Spleen (tissue), 11 donors: ENCODE measurements around the gene AURKAIP1. TPM values are rescaled to one million over a fixed set of nuclear protein-coding genes. Genes with fewer than 3 reads are reported as not detected.

Source experiments
- DNase-seq: peaks from one replicate; pipeline ENCODE4 v3.0.0-alpha.2; 2020
- H3K27ac ChIP-seq, 8 donors: fragments of 200-600 bp; sonication (generic) in 7 of 8; 1 replicate in 4 of 8; 2 replicates in 4 of 8; pipeline versions ENCODE4 v1.5.0 to v1.8.0; 2016 to 2021; ENCODE audit warnings: inconsistent platforms in 4 of 8, mild to moderate bottlenecking in 4 of 8, moderate library complexity in 1 of 8
- H3K27me3 ChIP-seq, 7 donors: fragments of 200-600 bp; sonication (generic) in 6 of 7; replicated peaks in 1 of 7; 1 replicate in 4 of 7; 2 replicates in 3 of 7; pipeline versions ENCODE4 v1.5.0 to v1.8.0; 2016 to 2021; ENCODE audit warnings: inconsistent platforms in 3 of 7, mild to moderate bottlenecking in 1 of 7
- H3K36me3 ChIP-seq, 6 donors: fragments of 200-600 bp; sonication (generic) in 5 of 6; 1 replicate in 4 of 6; 2 replicates in 2 of 6; pipeline versions ENCODE4 v1.5.0 to v1.8.0; 2016 to 2021; ENCODE audit warnings: inconsistent platforms in 2 of 6
- H3K4me1 ChIP-seq, 6 donors: fragments of 200-600 bp; sonication (generic) in 5 of 6; 1 replicate in 3 of 6; 2 replicates in 3 of 6; pipeline versions ENCODE4 v1.5.0 to v1.8.0; 2016 to 2021; ENCODE audit warnings: inconsistent platforms in 3 of 6
- H3K4me3 ChIP-seq, 8 donors: fragments of 200-600 bp; sonication (generic) in 7 of 8; 1 replicate in 4 of 8; 2 replicates in 4 of 8; pipeline versions ENCODE4 v1.5.0 to v1.8.0; 2016 to 2021; ENCODE audit warnings: inconsistent platforms in 4 of 8, mild to moderate bottlenecking in 4 of 8, moderate library complexity in 2 of 8
- H3K9me3 ChIP-seq, 8 donors: fragments of 200-600 bp; sonication (generic) in 7 of 8; 1 replicate in 4 of 8; 2 replicates in 4 of 8; pipeline versions ENCODE4 v1.5.0 to v1.8.0; 2016 to 2021; ENCODE audit warnings: inconsistent platforms in 4 of 8
- POLR2A ChIP-seq, 3 donors: fragments of 450-650 bp; IDR thresholded peaks; one replicate each; pipeline ENCODE4 v1.5.1; 2017; ENCODE audit warnings: antibody characterized with exemption in 3 of 3, mild to moderate bottlenecking in 1 of 3
- POLR2AphosphoS5 ChIP-seq, 3 donors: sonication (generic); formaldehyde crosslinking; IDR thresholded peaks; one replicate each; pipeline ENCODE4 v1.5.1; 2017; ENCODE audit warnings: antibody characterized with exemption in 3 of 3
- WGBS, 5 donors: extraction: QIAGEN DNeasy Blood & Tissue Kit in 3 of 5; methylation state at CpG; one replicate each; pipeline versions ENCODE4 v1.1.5 to v1.1.7; 2013 to 2018; 5-methylcytosine and 5-hydroxymethylcytosine counted together
- intact Hi-C: fragments of 100-400 bp; cut with DNase I; formaldehyde crosslinking; loops from one replicate; pipeline ENCODE4 v1.15.0; 2023; ENCODE audit warnings: low total_unique reads
- polyA plus RNA-seq, 3 donors: library from polyadenylated mRNA; stranded (reverse); fragments of 200-250 nt; gene quantifications; one replicate each; pipeline ENCODE4 v1.2.1, GENCODE V29; 2013
- total RNA-seq, 7 donors: library from RNA; depleted of rRNA in 3 of 7; stranded (reverse); fragments of >200 nt in 3 of 7; fragmentation: NEBNext Ultra II Directional in 4 of 7; extraction: Animal tissue kit (Norgen Biotek cat#: 25700) in 4 of 7; gene quantifications; one replicate each; pipeline versions ENCODE4 v1.1.0 to v1.2.1, GENCODE V29; 2016 to 2021
- TF ChIP-seq, protein P1 (sequence below), 11 experiments: fragments of 200-600 bp in 7 of 11; fragments of 450-650 bp in 4 of 11; sonication (generic) in 4 of 11; IDR thresholded peaks in 8 of 11; conservative IDR thresholded peaks in 3 of 11; 1 replicate in 7 of 11; 2 replicates in 4 of 11; pipeline versions ENCODE4 v1.4.0 to v1.8.0; 2016 to 2021; ENCODE audit warnings: antibody characterized with exemption in 11 of 11, inconsistent platforms in 4 of 11, mild to moderate bottlenecking in 1 of 11
- donor health status: healthy with polysubstance abuse.
- donor health status: DM: no; HTN: no; CAD: no; lungs with moderate emphysema.
- donor health status: DM: no; HTN: no; CAD: no.
- donor health status: Bipolar disorder and iron deficiency.
- donor health status: healthy.
- donor health status: DM: no; HTN: no; CAD: no.
- donor health status: DM: yes; HTN: yes; CAD: no.

The AURKAIP1 gene
- total and polyA plus RNA-seq, 10 donors: 61.3 to 174 (median 80.0) TPM

DNA sequence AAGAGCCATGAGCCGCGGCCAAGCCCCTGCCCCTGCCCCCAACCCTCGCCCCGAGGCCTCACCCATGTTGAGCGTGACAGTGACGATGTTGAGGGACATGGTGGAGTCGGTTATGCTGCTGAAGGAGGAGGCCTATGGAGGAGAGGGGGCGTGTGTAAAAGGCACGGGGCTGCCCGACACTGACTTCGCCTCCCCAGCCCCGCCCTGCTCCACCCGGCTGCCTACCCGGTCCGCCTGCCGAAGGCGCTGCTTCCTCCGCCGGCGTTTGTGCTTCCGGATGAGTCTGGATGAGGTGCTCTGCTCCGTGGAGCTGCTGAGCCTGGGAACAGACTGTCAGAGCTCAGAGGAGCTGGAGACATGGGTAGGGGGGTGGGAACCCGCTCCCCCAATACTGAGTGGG is 34.8 kb downstream of the AURKAIP1 start:
- Histone ChIP-seq H3K9me3 (no peaks in the 10 kb centered on the region), H3K27me3 (no peaks in the 10 kb centered on the region), H3K4me1 (peaks cover 0 to 16% (median 5%) of the 10 kb centered on the region in 6 donors), H3K27ac (no peak overlapping the region), H3K36me3 (peaks cover 0 to 67% (median 19%) of the 10 kb centered on the region in 6 donors), H3K4me3 (no peak overlapping the region)
- intact Hi-C loops: no loop called here
- no peak for DNase-seq
- 87 to 96% (median 90%) methylated on average over 15 to 23 of the region's 23 CpGs for WGBS, 5 donors
- TF ChIP-seq, protein P1, sequence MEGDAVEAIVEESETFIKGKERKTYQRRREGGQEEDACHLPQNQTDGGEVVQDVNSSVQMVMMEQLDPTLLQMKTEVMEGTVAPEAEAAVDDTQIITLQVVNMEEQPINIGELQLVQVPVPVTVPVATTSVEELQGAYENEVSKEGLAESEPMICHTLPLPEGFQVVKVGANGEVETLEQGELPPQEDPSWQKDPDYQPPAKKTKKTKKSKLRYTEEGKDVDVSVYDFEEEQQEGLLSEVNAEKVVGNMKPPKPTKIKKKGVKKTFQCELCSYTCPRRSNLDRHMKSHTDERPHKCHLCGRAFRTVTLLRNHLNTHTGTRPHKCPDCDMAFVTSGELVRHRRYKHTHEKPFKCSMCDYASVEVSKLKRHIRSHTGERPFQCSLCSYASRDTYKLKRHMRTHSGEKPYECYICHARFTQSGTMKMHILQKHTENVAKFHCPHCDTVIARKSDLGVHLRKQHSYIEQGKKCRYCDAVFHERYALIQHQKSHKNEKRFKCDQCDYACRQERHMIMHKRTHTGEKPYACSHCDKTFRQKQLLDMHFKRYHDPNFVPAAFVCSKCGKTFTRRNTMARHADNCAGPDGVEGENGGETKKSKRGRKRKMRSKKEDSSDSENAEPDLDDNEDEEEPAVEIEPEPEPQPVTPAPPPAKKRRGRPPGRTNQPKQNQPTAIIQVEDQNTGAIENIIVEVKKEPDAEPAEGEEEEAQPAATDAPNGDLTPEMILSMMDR (IDR thresholded peaks at IDR 0.05 in 8 of 11, conservative IDR thresholded peaks at IDR 0.05 in 3 of 11): no peak
- TF ChIP-seq POLR2AphosphoS5 (IDR thresholded peaks at IDR 0.05): no peak
- no peak for TF ChIP-seq POLR2A (IDR thresholded peaks at IDR 0.05)

DNA sequence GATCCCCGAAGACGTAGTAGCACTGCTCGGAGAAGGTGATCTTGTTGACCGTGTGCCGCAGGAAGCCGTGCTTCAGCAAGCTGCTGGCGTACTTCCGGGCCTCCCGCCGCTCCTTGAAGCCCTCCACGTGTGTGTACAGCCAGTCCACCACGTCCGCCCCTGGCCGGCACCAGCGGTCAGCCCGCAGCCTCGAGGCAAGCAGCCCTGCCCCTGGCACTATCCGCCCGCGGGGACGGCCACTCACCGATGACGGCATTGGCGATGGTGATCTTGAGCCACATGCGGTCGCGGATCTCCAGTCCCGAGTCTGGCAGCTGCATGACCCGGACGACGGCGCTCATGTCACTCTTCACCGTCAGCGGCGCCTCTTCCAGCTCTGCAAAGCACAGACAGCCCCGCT is 36.7 kb downstream of the AURKAIP1 start:
- peaks cover 0 to 67% (median 19%) of the 10 kb centered on the region in 6 donors for H3K36me3 ChIP-seq
- H3K27ac ChIP-seq: no peak overlapping the region
- DNase-seq: no peak
- 92 to 97% (median 96%) methylated on average over 4 to 36 of the region's 36 CpGs for WGBS, 5 donors
- TF ChIP-seq, protein P1 (IDR thresholded peaks at IDR 0.05 in 8 of 11, conservative IDR thresholded peaks at IDR 0.05 in 3 of 11): no peak
- TF ChIP-seq POLR2A (IDR thresholded peaks at IDR 0.05) (no peak), POLR2AphosphoS5 (IDR thresholded peaks at IDR 0.05) (no peak)
- intact Hi-C loops: no loop called here
- no peaks in the 10 kb centered on the region for H3K27me3 ChIP-seq
- no peak overlapping the region for H3K4me3 ChIP-seq
- H3K9me3 ChIP-seq: no peaks in the 10 kb centered on the region
- peaks cover 0 to 19% (median 4%) of the 10 kb centered on the region in 6 donors for H3K4me1 ChIP-seq

DNA sequence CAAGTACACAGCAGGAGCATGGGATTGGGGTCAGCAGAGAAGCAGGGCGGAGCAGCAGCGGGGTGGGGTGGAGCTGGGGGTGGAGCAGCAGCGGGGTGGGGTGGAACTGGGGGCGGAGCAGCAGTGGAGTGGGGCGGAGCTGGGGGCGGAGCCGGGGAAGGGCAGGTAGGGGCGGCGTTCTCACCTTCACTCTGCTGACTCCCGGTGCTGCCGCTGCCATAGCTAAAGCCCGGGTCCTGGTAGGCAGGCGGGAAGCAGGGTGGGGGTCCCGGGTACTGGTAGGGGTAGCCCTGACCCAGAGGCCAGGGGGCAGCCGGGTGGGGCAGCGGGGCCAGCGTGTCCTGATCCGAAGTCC is 37.2 kb downstream of the AURKAIP1 start:
- H3K27me3 ChIP-seq: no peaks in the 10 kb centered on the region
- peaks cover 0 to 67% (median 19%) of the 10 kb centered on the region in 6 donors for H3K36me3 ChIP-seq
- DNase-seq: no peak
- H3K4me3 ChIP-seq: no peak overlapping the region
- H3K9me3 ChIP-seq: no peaks in the 10 kb centered on the region
- H3K4me1 ChIP-seq: peaks cover 0 to 19% (median 4%) of the 10 kb centered on the region in 6 donors
- TF ChIP-seq POLR2A (IDR thresholded peaks at IDR 0.05) (no peak), POLR2AphosphoS5 (IDR thresholded peaks at IDR 0.05) (no peak)
- TF ChIP-seq, protein P1 (IDR thresholded peaks at IDR 0.05 in 8 of 11, conservative IDR thresholded peaks at IDR 0.05 in 3 of 11): no peak
- WGBS, 5 donors: 82 to 95% (median 91%) methylated on average over 14 to 18 of the region's 18 CpGs
- intact Hi-C loops: no loop called here
- no peak overlapping the region for H3K27ac ChIP-seq

DNA sequence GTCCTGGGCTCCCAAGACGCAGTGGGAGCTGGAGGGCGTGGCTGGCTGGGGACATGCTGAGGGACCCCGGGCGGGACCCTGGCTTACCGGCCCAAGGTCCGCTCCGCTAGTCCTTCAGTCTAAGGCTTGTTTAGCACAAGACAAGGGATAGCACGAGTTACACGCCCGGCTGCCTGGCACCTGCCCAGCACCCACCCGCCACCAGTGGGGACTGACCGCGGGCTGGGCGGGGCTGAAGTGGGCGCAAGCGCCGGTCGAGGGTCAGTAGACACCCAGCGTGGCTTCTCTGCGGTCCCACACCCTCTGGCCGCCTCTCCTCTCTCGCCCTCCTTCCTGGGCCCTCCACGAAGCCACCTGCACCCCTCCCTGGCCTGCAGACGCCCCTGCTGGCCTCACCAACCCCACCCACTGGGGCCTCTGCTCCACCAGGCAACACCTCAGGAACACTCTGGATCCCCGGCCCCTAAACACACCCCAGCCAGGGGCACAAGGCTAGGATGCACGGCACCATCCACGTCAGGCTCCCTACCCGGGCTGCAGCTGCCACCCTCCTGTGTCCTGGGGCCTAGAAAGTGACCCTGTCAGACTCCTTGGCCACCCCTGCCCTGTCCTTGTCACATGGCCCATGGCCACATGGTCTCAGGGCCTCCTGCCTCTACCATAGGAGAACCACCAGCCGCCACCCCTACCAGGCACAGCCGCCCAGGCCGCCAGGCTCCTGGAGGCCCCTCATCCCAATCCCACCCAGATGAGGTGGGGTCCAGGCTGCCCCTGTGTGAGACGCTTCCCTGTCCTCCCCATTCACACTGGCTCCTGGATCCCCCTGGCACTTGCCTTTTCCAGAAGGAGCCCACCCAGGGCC is 37.8 kb downstream of the AURKAIP1 start:
- no peak for DNase-seq
- 93 to 98% (median 96%) methylated on average over 25 to 32 of the region's 32 CpGs for WGBS, 5 donors
- Histone ChIP-seq H3K27me3 (no peaks in the 10 kb centered on the region), H3K9me3 (no peaks in the 10 kb centered on the region), H3K4me3 (no peak overlapping the region), H3K27ac (no peak overlapping the region), H3K36me3 (peaks cover 0 to 64% (median 19%) of the 10 kb centered on the region in 6 donors), H3K4me1 (peaks cover 0 to 19% (median 4%) of the 10 kb centered on the region in 6 donors)
- TF ChIP-seq, protein P1 (IDR thresholded peaks at IDR 0.05 in 8 of 11, conservative IDR thresholded peaks at IDR 0.05 in 3 of 11): no peak
- intact Hi-C loops: no loop called here
